HepG2 (cell line): Measurements from ENCODE around the gene ARAP3. TPM values are rescaled to one million over a fixed set of nuclear protein-coding genes. Genes with fewer than 3 reads are reported as not detected.

Source experiments
- CBX1 ChIP-seq: IDR thresholded peaks from one replicate; pipeline ENCODE4 v1.6.1; 2016; ENCODE audit warnings: antibody characterized with exemption, low read depth
- FOXK1 ChIP-seq: sonication (generic); formaldehyde crosslinking; IDR thresholded peaks from 2 replicates; pipeline ENCODE4 v1.4.0; 2020; ENCODE audit warnings: low read depth, missing genetic modification reagents, borderline replicate concordance
- MAZ ChIP-seq, 2 experiments: sonication (generic) in 1 of 2; formaldehyde crosslinking in 1 of 2; IDR thresholded peaks; 2 replicates each; pipeline versions ENCODE4 v1.5.0 to v1.6.1; 2012 to 2020; ENCODE audit warnings: low read depth in 2 of 2, mild to moderate bottlenecking in 2 of 2, borderline replicate concordance in 1 of 2, improper control_type of control experiment in 1 of 2, low read length in 1 of 2, missing genetic modification reagents in 1 of 2, moderate library complexity in 1 of 2
- MED1 ChIP-seq: sonication (generic); formaldehyde crosslinking; IDR thresholded peaks from 2 replicates; pipeline ENCODE4 v1.4.0; 2020; ENCODE audit warnings: missing genetic modification reagents
- MXI1 ChIP-seq: IDR thresholded peaks from 3 replicates; pipeline ENCODE4 v1.6.1; 2012; ENCODE audit warnings: low read depth, low read length, inconsistent platforms, borderline replicate concordance
- POLR2A ChIP-seq, 2 experiments: IDR thresholded peaks; 2 replicates each; pipeline ENCODE4 v1.6.1; 2011; ENCODE audit warnings: low read depth in 2 of 2, low read length in 2 of 2, mild to moderate bottlenecking in 1 of 2, moderate library complexity in 1 of 2; ENCODE audit not compliant: insufficient read depth in 1 of 2
- SAFB2 ChIP-seq: sonication (generic); formaldehyde crosslinking; IDR thresholded peaks from 2 replicates; pipeline ENCODE4 v1.5.1; 2020; ENCODE audit warnings: missing genetic modification reagents, low read depth, mild to moderate bottlenecking, borderline replicate concordance
- SALL2 ChIP-seq: sonication (generic); formaldehyde crosslinking; IDR thresholded peaks from 2 replicates; pipeline ENCODE4 v1.8.1; 2023; ENCODE audit warnings: mild to moderate bottlenecking, missing genetic modification reagents, inconsistent platforms
- SAP130 ChIP-seq: IDR thresholded peaks from 2 replicates; pipeline ENCODE4 v1.6.1; 2016; ENCODE audit warnings: low read depth
- SP140L ChIP-seq: sonication (generic); formaldehyde crosslinking; IDR thresholded peaks from 2 replicates; pipeline ENCODE4 v1.4.0; 2020; ENCODE audit warnings: missing genetic modification reagents, borderline replicate concordance
- ZMYM2 ChIP-seq: sonication (generic); formaldehyde crosslinking; IDR thresholded peaks from 2 replicates; pipeline ENCODE4 v1.8.0; 2022; ENCODE audit warnings: mild to moderate bottlenecking, missing genetic modification reagents
- ZMYM4 ChIP-seq: sonication (generic); formaldehyde crosslinking; IDR thresholded peaks from 2 replicates; pipeline ENCODE4 v1.8.1; 2023; ENCODE audit warnings: mild to moderate bottlenecking, missing genetic modification reagents
- ZNF224 ChIP-seq: sonication (generic); formaldehyde crosslinking; IDR thresholded peaks from 2 replicates; pipeline ENCODE4 v1.5.0; 2020; ENCODE audit warnings: mild to moderate bottlenecking, missing genetic modification reagents
- ZNF24 ChIP-seq: fragments of 450-650 bp; IDR thresholded peaks from 2 replicates; pipeline ENCODE4 v1.6.1; 2017; ENCODE audit warnings: antibody characterized with exemption, mild to moderate bottlenecking
- ZNF354B ChIP-seq: sonication (generic); formaldehyde crosslinking; IDR thresholded peaks from 2 replicates; pipeline ENCODE4 v1.8.0; 2022; ENCODE audit warnings: mild to moderate bottlenecking, missing genetic modification reagents
- ZNF660 ChIP-seq: sonication (generic); formaldehyde crosslinking; IDR thresholded peaks from 2 replicates; pipeline ENCODE4 v1.5.1; 2020; ENCODE audit warnings: mild to moderate bottlenecking, low read depth, missing genetic modification reagents, borderline replicate concordance
- ZNF672 ChIP-seq: sonication (generic); formaldehyde crosslinking; IDR thresholded peaks from 2 replicates; pipeline ENCODE4 v1.8.1; 2022; ENCODE audit warnings: missing genetic modification reagents
- polyA plus RNA-seq, 8 experiments: library from polyadenylated mRNA; depleted of rRNA in 3 of 8; stranded (reverse) in 7 of 8; unstranded in 1 of 8; fragments of >200 nt; fragmentation: Illumina TruSeq in 4 of 8; extraction: Trizol in 4 of 8; gene quantifications; 2 replicates each; pipeline versions ENCODE4 v1.2.1 to v1.2.3, GENCODE V29; 2011 to 2016; ENCODE audit warnings: low read depth in 4 of 8, missing spikeins in 1 of 8, mixed read lengths in 1 of 8; ENCODE audit not compliant: insufficient read depth in 1 of 8
- total RNA-seq, 5 experiments: library from RNA; depleted of rRNA; stranded (reverse); fragments of >200 nt; fragmentation: Illumina TruSeq; extraction: Trizol; gene quantifications; 2 replicates each; pipeline ENCODE4 v1.2.3, GENCODE V29; 2016; ENCODE audit warnings: low read depth in 1 of 5
- TF ChIP-seq, protein P1 (sequence below): sonication (generic); formaldehyde crosslinking; IDR thresholded peaks from 2 replicates; pipeline ENCODE4 v1.4.0; 2020; ENCODE audit warnings: missing genetic modification reagents
- TF ChIP-seq, protein P2 (sequence below): sonication (generic); formaldehyde crosslinking; IDR thresholded peaks from 2 replicates; pipeline ENCODE4 v1.4.0; 2020; ENCODE audit warnings: missing genetic modification reagents
- TF ChIP-seq, protein P3 (sequence below): sonication (generic); formaldehyde crosslinking; IDR thresholded peaks from 2 replicates; pipeline ENCODE4 v1.4.0; 2020; ENCODE audit warnings: mild to moderate bottlenecking, missing genetic modification reagents
- TF ChIP-seq, protein P4 (sequence below): sonication (generic); formaldehyde crosslinking; IDR thresholded peaks from 2 replicates; pipeline ENCODE4 v1.4.0; 2020; ENCODE audit warnings: mild to moderate bottlenecking, missing genetic modification reagents

Gene ARAP3
- total and polyA plus RNA-seq, 2 of the 13 experiments (the other 11 are each of a cell fraction or from before 2014, with no cell fraction given) = 0.25 TPM; not detected in 1

DNA sequence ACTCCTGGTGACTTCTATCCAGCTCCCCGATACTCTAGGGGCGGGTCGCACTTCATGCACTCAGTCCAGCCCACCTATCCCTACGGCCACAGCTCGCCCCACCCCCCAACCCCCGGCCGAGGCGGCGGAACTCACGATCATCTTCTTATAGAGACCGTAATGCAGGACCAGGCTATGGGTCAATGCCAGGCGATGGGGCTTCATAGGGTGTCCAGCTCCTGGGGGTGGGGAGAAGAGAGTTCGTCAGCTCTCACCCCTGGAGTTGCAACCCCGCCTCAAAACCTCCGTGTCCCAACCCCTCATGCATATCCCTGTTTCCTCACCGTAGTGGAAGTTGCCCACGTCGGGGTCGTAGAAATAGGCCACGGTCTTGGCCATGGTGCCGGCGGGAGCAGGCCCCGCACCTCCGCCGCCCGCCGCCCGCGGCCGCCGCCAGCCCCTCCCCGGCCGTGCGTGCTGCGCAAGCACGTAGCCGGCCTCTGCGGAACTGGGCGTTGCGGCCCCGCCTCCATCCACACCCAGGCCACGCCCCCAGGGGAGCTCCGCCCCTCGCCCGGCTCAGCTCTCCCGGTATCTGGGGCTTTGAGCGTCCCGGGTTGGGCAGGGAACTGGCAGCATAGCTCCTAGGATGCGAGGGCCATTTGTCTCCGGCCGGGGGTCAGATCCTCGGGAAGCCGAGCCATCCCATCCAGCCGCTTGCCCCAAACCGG lies 45.5 kb downstream of the ARAP3 start, which contains the start of the genes HDAC3 and RELL2 (continued):
- TF ChIP-seq, protein P1, sequence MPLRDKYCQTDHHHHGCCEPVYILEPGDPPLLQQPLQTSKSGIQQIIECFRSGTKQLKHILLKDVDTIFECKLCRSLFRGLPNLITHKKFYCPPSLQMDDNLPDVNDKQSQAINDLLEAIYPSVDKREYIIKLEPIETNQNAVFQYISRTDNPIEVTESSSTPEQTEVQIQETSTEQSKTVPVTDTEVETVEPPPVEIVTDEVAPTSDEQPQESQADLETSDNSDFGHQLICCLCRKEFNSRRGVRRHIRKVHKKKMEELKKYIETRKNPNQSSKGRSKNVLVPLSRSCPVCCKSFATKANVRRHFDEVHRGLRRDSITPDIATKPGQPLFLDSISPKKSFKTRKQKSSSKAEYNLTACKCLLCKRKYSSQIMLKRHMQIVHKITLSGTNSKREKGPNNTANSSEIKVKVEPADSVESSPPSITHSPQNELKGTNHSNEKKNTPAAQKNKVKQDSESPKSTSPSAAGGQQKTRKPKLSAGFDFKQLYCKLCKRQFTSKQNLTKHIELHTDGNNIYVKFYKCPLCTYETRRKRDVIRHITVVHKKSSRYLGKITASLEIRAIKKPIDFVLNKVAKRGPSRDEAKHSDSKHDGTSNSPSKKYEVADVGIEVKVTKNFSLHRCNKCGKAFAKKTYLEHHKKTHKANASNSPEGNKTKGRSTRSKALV (CRISPR knock-in tag) = no peak
- TF ChIP-seq SALL2 (peak; percentile 75; the same call in 1 of the 2 replicates), ZNF24 (no peak), ZMYM2 (CRISPR knock-in tag) (no peak), FOXK1 (CRISPR knock-in tag) (no peak), ZMYM4 (peak; percentile 39; the same call in 1 of the 2 replicates), MED1 (CRISPR knock-in tag) (0 out of 2 replicates have a peak, but pooled peaks have one; percentile 12), ZNF660 (CRISPR knock-in tag) (no peak), ZNF672 (CRISPR knock-in tag) (no peak), CBX1 (peak; percentile 18), SP140L (CRISPR knock-in tag) (no peak), SAFB2 (CRISPR knock-in tag) (peak; percentile 4; the same call in 1 of the 2 replicates), SAP130 (CRISPR knock-in tag) (peak; percentile 79; the same call in 1 of the 2 replicates), ZNF354B (CRISPR knock-in tag) (0 out of 2 replicates have a peak, but pooled peaks have one; percentile 14), MXI1 (peak; percentile 60; the same call in 1 of the 3 replicates), MAZ (IDR thresholded peaks at IDR 0.05; ENCODE audit: borderline replicate concordance, low read depth, low read length) (peak; percentile 68; the same call in 1 of the 2 replicates), MAZ (CRISPR knock-in tag; IDR thresholded peaks at IDR 0.05; ENCODE audit: low read depth) (peak; percentile 42; the same call in 1 of the 2 replicates), POLR2A (IDR thresholded peaks at IDR 0.05; ENCODE audit: insufficient read depth in 1 of 2, low read depth in 2 of 2, low read length in 2 of 2) (peak; percentile 67 to 90), ZNF224 (CRISPR knock-in tag) (peak; percentile 82; the same call in 1 of the 2 replicates)
- TF ChIP-seq, protein P2, sequence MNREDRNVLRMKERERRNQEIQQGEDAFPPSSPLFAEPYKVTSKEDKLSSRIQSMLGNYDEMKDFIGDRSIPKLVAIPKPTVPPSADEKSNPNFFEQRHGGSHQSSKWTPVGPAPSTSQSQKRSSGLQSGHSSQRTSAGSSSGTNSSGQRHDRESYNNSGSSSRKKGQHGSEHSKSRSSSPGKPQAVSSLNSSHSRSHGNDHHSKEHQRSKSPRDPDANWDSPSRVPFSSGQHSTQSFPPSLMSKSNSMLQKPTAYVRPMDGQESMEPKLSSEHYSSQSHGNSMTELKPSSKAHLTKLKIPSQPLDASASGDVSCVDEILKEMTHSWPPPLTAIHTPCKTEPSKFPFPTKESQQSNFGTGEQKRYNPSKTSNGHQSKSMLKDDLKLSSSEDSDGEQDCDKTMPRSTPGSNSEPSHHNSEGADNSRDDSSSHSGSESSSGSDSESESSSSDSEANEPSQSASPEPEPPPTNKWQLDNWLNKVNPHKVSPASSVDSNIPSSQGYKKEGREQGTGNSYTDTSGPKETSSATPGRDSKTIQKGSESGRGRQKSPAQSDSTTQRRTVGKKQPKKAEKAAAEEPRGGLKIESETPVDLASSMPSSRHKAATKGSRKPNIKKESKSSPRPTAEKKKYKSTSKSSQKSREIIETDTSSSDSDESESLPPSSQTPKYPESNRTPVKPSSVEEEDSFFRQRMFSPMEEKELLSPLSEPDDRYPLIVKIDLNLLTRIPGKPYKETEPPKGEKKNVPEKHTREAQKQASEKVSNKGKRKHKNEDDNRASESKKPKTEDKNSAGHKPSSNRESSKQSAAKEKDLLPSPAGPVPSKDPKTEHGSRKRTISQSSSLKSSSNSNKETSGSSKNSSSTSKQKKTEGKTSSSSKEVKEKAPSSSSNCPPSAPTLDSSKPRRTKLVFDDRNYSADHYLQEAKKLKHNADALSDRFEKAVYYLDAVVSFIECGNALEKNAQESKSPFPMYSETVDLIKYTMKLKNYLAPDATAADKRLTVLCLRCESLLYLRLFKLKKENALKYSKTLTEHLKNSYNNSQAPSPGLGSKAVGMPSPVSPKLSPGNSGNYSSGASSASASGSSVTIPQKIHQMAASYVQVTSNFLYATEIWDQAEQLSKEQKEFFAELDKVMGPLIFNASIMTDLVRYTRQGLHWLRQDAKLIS (CRISPR knock-in tag) = no peak
- TF ChIP-seq, protein P3, sequence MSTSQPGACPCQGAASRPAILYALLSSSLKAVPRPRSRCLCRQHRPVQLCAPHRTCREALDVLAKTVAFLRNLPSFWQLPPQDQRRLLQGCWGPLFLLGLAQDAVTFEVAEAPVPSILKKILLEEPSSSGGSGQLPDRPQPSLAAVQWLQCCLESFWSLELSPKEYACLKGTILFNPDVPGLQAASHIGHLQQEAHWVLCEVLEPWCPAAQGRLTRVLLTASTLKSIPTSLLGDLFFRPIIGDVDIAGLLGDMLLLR (CRISPR knock-in tag) = 0 out of 2 replicates have a peak, but pooled peaks have one; percentile 29
- TF ChIP-seq, protein P4, sequence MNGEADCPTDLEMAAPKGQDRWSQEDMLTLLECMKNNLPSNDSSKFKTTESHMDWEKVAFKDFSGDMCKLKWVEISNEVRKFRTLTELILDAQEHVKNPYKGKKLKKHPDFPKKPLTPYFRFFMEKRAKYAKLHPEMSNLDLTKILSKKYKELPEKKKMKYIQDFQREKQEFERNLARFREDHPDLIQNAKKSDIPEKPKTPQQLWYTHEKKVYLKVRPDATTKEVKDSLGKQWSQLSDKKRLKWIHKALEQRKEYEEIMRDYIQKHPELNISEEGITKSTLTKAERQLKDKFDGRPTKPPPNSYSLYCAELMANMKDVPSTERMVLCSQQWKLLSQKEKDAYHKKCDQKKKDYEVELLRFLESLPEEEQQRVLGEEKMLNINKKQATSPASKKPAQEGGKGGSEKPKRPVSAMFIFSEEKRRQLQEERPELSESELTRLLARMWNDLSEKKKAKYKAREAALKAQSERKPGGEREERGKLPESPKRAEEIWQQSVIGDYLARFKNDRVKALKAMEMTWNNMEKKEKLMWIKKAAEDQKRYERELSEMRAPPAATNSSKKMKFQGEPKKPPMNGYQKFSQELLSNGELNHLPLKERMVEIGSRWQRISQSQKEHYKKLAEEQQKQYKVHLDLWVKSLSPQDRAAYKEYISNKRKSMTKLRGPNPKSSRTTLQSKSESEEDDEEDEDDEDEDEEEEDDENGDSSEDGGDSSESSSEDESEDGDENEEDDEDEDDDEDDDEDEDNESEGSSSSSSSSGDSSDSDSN (CRISPR knock-in tag) = peak; percentile 39; the same call in 1 of the 2 replicates
